GM21447 (cell line): ENCODE results near the gene GREM1.

Source experiments
- ATAC-seq: cut with Tn5 transposase; IDR thresholded peaks from one replicate; pipeline ENCODE4 v1.9.1; 2021; ENCODE audit not compliant: unreplicated experiment

Gene GREM1

DNA sequence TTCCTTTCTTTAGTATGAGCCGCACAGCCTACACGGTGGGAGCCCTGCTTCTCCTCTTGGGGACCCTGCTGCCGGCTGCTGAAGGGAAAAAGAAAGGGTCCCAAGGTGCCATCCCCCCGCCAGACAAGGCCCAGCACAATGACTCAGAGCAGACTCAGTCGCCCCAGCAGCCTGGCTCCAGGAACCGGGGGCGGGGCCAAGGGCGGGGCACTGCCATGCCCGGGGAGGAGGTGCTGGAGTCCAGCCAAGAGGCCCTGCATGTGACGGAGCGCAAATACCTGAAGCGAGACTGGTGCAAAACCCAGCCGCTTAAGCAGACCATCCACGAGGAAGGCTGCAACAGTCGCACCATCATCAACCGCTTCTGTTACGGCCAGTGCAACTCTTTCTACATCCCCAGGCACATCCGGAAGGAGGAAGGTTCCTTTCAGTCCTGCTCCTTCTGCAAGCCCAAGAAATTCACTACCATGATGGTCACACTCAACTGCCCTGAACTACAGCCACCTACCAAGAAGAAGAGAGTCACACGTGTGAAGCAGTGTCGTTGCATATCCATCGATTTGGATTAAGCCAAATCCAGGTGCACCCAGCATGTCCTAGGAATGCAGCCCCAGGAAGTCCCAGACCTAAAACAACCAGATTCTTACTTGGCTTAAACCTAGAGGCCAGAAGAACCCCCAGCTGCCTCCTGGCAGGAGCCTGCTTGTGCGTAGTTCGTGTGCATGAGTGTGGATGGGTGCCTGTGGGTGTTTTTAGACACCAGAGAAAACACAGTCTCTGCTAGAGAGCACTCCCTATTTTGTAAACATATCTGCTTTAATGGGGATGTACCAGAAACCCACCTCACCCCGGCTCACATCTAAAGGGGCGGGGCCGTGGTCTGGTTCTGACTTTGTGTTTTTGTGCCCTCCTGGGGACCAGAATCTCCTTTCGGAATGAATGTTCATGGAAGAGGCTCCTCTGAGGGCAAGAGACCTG, 13.2 kb downstream of the GREM1 start:
- no peak for ATAC-seq

GRCh38 chr15:32732574-32733157, 14.9 kb downstream of the GREM1 start:
- no peak for ATAC-seq

- ATAC-seq: no peak
These were observed 15.5 kb downstream of the GREM1 start for GRCh38 chr15:32733281-32733680.

DNA sequence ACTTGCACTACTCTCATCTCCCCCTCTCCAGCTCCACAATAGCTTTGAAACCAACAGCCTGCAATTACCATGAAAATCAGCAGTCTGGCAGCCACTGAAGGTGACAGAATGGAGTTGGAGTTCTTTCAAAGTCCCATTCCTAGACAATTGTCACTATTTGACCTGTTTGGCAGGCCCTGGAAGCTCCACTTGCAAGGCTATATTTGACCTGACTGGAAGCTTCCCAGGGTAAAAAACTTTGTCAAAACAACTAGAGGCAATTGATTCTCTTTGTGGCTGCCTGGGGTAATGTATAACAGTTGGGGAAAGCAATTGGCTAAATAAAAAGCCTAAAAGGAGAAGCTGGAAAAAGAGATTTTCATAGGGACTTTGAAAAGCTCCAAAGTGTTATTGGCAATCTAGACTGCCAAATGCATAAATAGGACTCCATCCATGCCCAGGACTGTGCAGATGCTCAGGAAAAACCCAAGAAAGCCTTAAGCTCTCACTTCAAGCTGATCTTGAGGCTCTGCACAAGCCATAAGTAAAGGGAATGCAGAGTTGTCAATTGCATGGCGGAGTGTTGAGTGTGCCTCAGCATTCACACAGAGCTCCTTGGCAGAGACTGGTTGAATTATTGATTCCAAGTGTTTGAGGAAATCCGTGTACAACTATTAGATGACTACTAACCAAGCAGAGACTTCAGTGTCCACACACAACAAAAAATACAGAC, 18.3 kb downstream of the GREM1 start:
- no peak for ATAC-seq

DNA sequence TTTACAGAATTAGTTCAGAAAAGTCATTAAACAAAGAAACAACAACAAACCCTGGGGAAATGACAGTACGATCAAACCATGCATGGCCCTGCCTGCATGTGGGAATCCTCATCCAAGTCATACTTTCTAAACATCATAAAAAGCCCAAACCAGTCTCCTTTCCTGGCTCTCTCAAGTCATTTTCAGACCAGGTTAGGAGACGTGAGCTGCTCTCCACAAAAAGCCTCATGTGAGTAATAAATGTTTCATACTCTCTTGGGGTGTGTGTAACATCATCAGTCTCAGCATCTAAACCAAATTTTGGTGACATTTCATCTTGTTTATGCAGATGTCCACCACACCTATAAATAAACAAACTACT, 18.9 kb downstream of the GREM1 start:
- ATAC-seq: no peak

- no peak for ATAC-seq
These were observed 19.5 kb downstream of the GREM1 start for GRCh38 chr15:32737304-32737703.

DNA sequence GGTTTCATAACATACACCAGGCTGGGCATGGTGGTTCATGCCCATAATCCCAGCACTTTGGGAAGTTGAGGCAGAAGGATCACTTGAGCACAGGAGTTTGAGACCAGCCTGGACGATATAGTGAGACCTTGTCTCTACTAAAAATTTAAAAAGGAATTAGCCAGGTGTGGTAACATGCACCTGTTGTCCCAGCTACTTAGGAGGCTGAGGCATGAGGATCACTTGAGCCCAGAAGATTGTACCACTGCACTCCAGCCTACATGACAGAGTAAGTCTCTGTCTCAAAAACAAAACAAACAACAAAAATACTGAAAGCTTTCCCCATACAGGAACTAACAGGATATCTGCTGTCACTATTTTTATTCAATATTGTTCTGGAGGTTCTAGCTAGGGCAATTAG, 20.9 kb downstream of the GREM1 start:
- no peak for ATAC-seq

DNA sequence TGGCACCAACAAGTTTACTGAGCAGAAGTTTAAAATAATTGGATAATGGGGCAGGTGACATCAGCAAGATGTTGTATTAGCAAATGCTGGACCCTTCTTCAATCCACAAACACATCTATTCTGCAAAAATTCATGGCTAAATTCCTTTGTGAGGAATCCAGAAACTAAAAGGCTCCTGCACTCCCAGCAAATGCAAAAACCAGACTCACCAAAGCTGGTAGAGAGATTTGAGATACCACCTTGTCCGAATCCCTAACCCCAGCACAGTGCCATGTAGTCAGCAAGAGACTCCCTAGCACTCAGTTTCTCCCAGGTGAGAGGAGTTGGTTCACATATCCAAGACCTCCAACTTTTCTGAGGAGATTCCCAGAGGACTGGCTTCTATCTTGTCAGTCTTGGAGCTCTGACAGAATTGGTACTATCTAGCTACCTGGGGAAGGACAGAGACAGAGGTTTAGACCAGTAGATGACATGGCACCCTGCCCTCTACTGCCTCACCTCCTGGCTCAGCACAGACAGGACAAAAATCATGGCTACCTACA, 21.8 kb downstream of the GREM1 start:
- no peak for ATAC-seq

DNA sequence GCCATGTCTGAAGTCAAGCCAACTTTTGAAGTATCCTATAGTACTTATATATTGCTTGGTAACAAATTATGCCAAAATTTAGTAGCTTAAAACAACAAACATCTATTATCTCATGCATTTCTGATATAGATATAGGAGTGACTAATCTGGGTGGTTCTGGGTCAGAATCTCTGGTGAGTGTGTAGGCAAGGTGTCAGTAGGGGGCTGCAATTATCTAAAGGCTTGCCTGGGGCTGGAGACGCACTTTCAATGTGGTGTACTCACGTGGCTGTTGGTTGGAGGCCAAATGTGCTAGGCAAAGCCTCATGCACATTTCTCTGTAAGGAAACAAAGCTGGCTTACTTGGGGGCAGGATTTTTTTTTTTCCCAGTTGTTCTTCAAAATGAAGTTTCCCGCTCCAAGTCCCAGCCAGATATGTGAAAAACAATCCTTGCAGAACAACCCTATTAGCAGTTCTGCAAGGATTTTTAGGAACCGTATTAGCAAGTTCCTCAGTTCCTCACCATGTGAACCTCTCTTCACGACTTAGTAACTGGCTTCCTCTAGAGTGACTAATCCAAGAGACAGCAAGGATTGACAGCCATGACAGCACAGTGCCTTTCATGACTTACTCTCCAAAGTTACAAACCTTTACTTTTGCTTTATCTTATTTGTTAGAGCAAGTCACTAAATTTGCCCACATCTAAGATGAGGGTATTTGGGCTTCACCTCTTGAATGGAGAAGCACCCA, 25.8 kb downstream of the GREM1 start:
- ATAC-seq: no peak

DNA sequence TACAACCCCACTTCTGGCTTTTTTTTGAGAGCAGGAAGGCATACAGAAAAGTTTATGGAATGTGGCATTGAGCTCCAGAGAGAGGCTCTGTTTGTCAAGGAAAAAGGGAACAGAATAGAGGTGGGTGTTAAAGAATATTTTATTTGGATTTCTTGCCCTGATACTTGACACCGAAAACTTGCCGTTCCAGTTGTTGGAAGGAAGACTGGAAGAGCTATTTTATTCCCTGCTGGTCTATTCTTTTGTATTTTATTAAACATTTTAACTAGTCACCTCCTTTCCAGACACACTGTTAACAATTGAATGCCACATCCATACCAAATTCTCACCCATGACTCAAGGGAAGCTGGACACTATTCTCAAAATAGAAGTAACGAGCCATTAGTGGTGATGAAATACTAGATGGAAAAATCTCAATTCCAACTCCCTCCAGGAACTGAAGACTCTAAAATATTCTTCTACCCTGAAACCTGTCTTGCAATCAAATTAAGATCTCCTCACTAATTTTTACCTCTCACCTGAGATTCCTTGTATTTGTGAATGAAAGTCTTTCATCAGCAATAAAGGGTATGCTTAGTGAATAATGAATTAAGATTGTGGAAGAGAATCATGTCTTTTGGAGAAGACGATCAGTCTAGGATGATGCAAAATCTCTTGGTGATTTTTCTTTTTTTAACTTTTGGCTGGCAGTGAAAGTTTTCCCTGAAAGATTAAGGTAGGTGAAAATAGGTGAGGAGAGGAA, 28.5 kb downstream of the GREM1 start:
- no peak for ATAC-seq

- no peak for ATAC-seq
These were observed 30.1 kb downstream of the GREM1 start for GRCh38 chr15:32747921-32748342.

- no peak for ATAC-seq
These were observed 33.2 kb downstream of the GREM1 start for GRCh38 chr15:32750979-32751378.

- no peak for ATAC-seq
These were observed 39.6 kb downstream of the GREM1 start for GRCh38 chr15:32757426-32757825.

- ATAC-seq: no peak
These were observed 45.5 kb downstream of the GREM1 start for GRCh38 chr15:32763295-32763694.

GRCh38 chr15:32765236-32765635, 47.4 kb downstream of the GREM1 start:
- ATAC-seq: no peak

GRCh38 chr15:32766101-32766500, 48.3 kb downstream of the GREM1 start:
- ATAC-seq: no peak

DNA sequence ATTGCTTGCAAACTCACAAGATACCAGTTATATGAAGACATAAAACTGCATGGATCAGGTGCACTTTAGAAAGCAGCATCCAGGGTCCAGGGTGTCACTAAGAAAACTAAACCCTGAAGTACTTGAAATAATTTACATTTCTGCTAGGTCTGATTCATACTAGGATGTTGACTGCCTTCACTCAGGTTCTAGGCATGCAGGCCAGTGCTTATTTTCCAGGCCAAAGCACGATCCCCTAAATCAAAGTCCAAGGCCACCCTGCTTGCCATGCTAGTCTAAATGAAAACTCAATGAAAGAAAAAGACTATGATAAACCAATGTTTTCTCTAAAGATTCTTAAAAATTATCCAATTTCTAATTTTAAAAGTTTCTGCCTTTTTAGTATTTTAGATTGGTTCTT, 49.4 kb downstream of the GREM1 start:
- ATAC-seq: no peak

DNA sequence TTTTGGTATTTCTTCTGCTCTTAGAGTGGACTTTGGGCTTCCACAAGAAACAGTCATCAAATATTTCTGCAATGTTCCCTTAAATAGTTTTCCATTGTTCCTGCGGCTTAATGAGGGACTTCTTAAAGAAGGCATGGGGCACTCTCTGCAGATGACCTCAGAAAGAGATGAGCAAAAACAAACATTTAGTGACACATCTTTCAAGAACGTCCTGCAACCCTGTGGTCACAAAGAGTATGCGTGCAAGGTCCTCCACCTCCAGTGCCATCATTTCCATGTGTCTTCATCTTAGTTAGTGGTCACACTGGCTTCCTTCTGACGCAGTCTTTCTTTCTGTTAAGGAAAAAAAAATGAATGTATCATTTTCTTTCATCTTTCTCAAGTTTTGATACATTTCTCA, 56.2 kb downstream of the GREM1 start:
- no peak for ATAC-seq

DNA sequence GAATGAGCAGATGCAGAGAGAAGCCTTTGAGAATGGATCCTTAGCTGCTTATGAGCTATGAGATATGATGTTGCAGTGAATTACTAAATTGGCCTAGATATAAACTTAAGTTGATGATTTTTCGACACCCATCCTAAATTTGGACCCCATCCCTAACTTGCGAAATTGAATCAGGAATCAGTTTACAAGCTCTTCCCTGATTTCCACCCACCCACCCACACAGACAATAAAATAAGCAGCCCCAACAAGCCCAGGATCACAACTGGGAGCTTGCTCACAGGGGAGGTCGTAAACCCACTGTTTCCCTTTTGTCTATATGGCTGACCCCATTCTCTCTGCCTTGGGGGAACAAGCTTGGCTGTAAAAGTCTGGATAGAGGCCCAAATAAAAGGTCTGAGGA, 57.3 kb downstream of the GREM1 start:
- no peak for ATAC-seq
